GM12878 (cell line): Measurements from ENCODE around the gene STXBP5. TPM values are rescaled to one million over a fixed set of nuclear protein-coding genes. Genes with fewer than 3 reads are reported as not detected.

Experiments
- ATAC-seq: fragments of 200-7000 bp; cut with Tn5 transposase; 3 replicates; pipeline ENCODE4 v1.9.1; 2020; ENCODE audit warnings: mild to moderate bottlenecking, moderate library complexity
- BruUV-seq: library from RNA; stranded (reverse); fragments of 400-500 nt; replicated peaks from 2 replicates; lab custom pipeline; 2021; lab: Mats Ljungman, UMichigan
- CTCF ChIA-PET: fragments of 300-600 bp; sonication (Branson Sonifier 250); formaldehyde crosslinking; extraction: SDS; loops from one replicate; lab custom pipeline; 2021; ENCODE audit warnings: inconsistent platforms; lab: Yijun Ruan, JAX
- POLR2A ChIA-PET: fragments of 350-600 bp; formaldehyde crosslinking; extraction: SDS; loops from one replicate; lab custom pipeline; 2021; ENCODE audit warnings: inconsistent platforms; lab: Charles Lee
- RAD21 ChIA-PET: fragments of 300-600 bp; sonication (Branson Sonifier 250); formaldehyde crosslinking; loops from one replicate; lab custom pipeline; 2023; ENCODE audit warnings: antibody characterized with exemption; ENCODE audit not compliant: unreplicated experiment; lab: Charles Lee
- SMC1A ChIA-PET: fragments of 300-600 bp; sonication (Branson Sonifier 250); formaldehyde crosslinking; loops from one replicate; lab custom pipeline; 2023; ENCODE audit not compliant: unreplicated experiment, uncharacterized antibody; lab: Charles Lee
- DNase-seq: peaks from one replicate; pipeline ENCODE4 v3.0.0-alpha.2; 2011; ENCODE audit warnings: low read depth, low spot score
- FAIRE-seq: peaks from 3 replicates; lab custom pipeline; 2011; peaks lifted over from hg19 to GRCh38; lab: Jason Lieb, UNC
- H2AFZ ChIP-seq: 2 replicates; pipeline ENCODE4 v1.6.0; 2011; ENCODE audit warnings: low read depth, low read length, control low read depth; ENCODE audit not compliant: control insufficient read depth
- H3K27ac ChIP-seq: 2 replicates; pipeline ENCODE4 v1.5.1; 2011; ENCODE audit warnings: control low read depth; ENCODE audit not compliant: control insufficient read depth, insufficient read depth
- H3K27me3 ChIP-seq, 2 experiments: replicated peaks in 1 of 2; 2 replicates each; pipeline versions ENCODE4 v1.6.0 to v1.6.1; 2011; ENCODE audit warnings: low read length in 1 of 2; ENCODE audit not compliant: control insufficient read depth in 2 of 2, insufficient read depth in 2 of 2
- H3K36me3 ChIP-seq, 2 experiments: 2 replicates each; pipeline ENCODE4 v1.5.1; 2011; ENCODE audit warnings: low read length in 1 of 2; ENCODE audit not compliant: control insufficient read depth in 2 of 2, insufficient read depth in 2 of 2
- H3K4me1 ChIP-seq: 2 replicates; pipeline ENCODE4 v1.6.1; 2011; ENCODE audit warnings: mild to moderate bottlenecking, low read length, moderate library complexity, mixed read lengths; ENCODE audit not compliant: control insufficient read depth, insufficient read depth
- H3K4me2 ChIP-seq: 2 replicates; pipeline ENCODE4 v1.6.0; 2011; ENCODE audit warnings: control low read depth; ENCODE audit not compliant: control insufficient read depth, insufficient read depth
- H3K4me3 ChIP-seq: fragments of 200-600 bp; sonication (generic); 2 replicates; pipeline ENCODE4 v1.5.1; 2016
- H3K79me2 ChIP-seq: 2 replicates; pipeline ENCODE4 v1.6.0; 2011; ENCODE audit warnings: low read length; ENCODE audit not compliant: control insufficient read depth, insufficient read depth
- H3K9ac ChIP-seq: 2 replicates; pipeline ENCODE4 v1.8.0; 2011; ENCODE audit warnings: low read length, control low read depth, mixed read lengths; ENCODE audit not compliant: control insufficient read depth, insufficient read depth
- H3K9me3 ChIP-seq: replicated peaks from 3 replicates; pipeline ENCODE4 v1.5.1; 2011; ENCODE audit warnings: mild to moderate bottlenecking, low read length; ENCODE audit not compliant: control insufficient read depth, insufficient read depth
- H4K20me1 ChIP-seq: 2 replicates; pipeline ENCODE4 v1.6.0; 2011; ENCODE audit not compliant: control insufficient read depth, insufficient read depth
- BHLHE40 ChIP-seq, 2 experiments: fragments of 450-650 bp in 1 of 2; IDR thresholded peaks; 2 replicates each; pipeline ENCODE4 v1.6.1; 2011 to 2017; ENCODE audit warnings: low read depth in 2 of 2, borderline replicate concordance in 1 of 2, improper control_type of control experiment in 1 of 2, low read length in 1 of 2, mild to moderate bottlenecking in 1 of 2
- BRCA1 ChIP-seq: IDR thresholded peaks from 2 replicates; pipeline ENCODE4 v1.6.1; 2011; ENCODE audit warnings: low read depth, low read length, improper control_type of control experiment
- CREB1 ChIP-seq: IDR thresholded peaks from 2 replicates; pipeline ENCODE4 v1.6.1; 2012; ENCODE audit warnings: low read depth, mild to moderate bottlenecking, inconsistent platforms
- EP300 ChIP-seq, 2 experiments: fragments of 150-350 bp in 1 of 2; IDR thresholded peaks; 2 replicates each; pipeline ENCODE4 v1.6.1; 2011 to 2012; ENCODE audit warnings: low read depth in 2 of 2, low read length in 2 of 2, borderline replicate concordance in 1 of 2, improper control_type of control experiment in 1 of 2, inconsistent platforms in 1 of 2; ENCODE audit not compliant: control insufficient read depth in 1 of 2
- FOXM1 ChIP-seq: IDR thresholded peaks from 2 replicates; pipeline ENCODE4 v1.6.1; 2012; ENCODE audit warnings: low read depth, mild to moderate bottlenecking, inconsistent platforms, low read length, moderate library complexity
- LARP7 ChIP-seq: fragments of 450-650 bp; IDR thresholded peaks from 2 replicates; pipeline ENCODE4 v1.6.1; 2017; ENCODE audit warnings: mild to moderate bottlenecking
- NFXL1 ChIP-seq: fragments of 450-650 bp; IDR thresholded peaks from 2 replicates; pipeline ENCODE4 v1.6.1; 2017; ENCODE audit warnings: antibody characterized with exemption, mild to moderate bottlenecking, borderline replicate concordance
- PAX5 ChIP-seq: IDR thresholded peaks from 2 replicates; pipeline ENCODE4 v1.6.1; 2011; ENCODE audit warnings: low read depth, low read length, borderline replicate concordance
- RAD21 ChIP-seq: IDR thresholded peaks from 2 replicates; pipeline ENCODE4 v1.6.1; 2011; ENCODE audit warnings: mild to moderate bottlenecking, low read depth, low read length, moderate library complexity; ENCODE audit not compliant: insufficient read depth
- RCOR1 ChIP-seq: conservative IDR thresholded peaks from 2 replicates; pipeline ENCODE4 v1.6.1; 2012; ENCODE audit warnings: low read depth, low read length, improper control_type of control experiment
- SIN3A ChIP-seq: IDR thresholded peaks from 2 replicates; pipeline ENCODE4 v1.6.1; 2012; ENCODE audit warnings: low read depth, low read length, improper control_type of control experiment
- SMC3 ChIP-seq: IDR thresholded peaks from 2 replicates; pipeline ENCODE4 v1.6.1; 2011; ENCODE audit warnings: low read length, improper control_type of control experiment, borderline replicate concordance
- TCF12 ChIP-seq: IDR thresholded peaks from 2 replicates; pipeline ENCODE4 v1.6.1; 2011; ENCODE audit warnings: low read depth, mild to moderate bottlenecking, low read length
- WRNIP1 ChIP-seq: IDR thresholded peaks from 2 replicates; pipeline ENCODE4 v1.6.1; 2011; ENCODE audit warnings: low read depth, low read length, improper control_type of control experiment, borderline replicate concordance
- ZNF687 ChIP-seq: fragments of 450-650 bp; IDR thresholded peaks from 2 replicates; pipeline ENCODE4 v1.6.1; 2017; ENCODE audit warnings: mild to moderate bottlenecking, moderate library complexity
- ZSCAN29 ChIP-seq: fragments of 450-650 bp; IDR thresholded peaks from 2 replicates; pipeline ENCODE4 v1.6.1; 2017; ENCODE audit warnings: mild to moderate bottlenecking, moderate library complexity
- WGBS: methylation state at CpG from one replicate; pipeline ENCODE4 v1.1.6; 2016; ENCODE audit warnings: low lambda C conversion rate; ENCODE audit not compliant: insufficient replicate concordance, insufficient coverage; ENCODE audit errors: missing lambda C conversion rate; 5-methylcytosine and 5-hydroxymethylcytosine counted together
- in situ Hi-C: fragments of 300-500 bp; cut with MboI; formaldehyde crosslinking; loops from 9 replicates; pipeline ENCODE4 v1.14.3; 2018; ENCODE audit warnings: mixed read lengths
- intact Hi-C: fragments of 100-400 bp; cut with micrococcal nuclease; formaldehyde crosslinking; loops from one replicate; pipeline ENCODE4 v1.14.2; 2022; ENCODE audit not compliant: unreplicated experiment
- polyA plus RNA-seq, 11 experiments: library from polyadenylated mRNA; depleted of rRNA in 4 of 11; unstranded in 6 of 11; stranded (reverse) in 5 of 11; fragments of >200 nt; fragmentation: Nextera tagmentation in 4 of 11; fragmentation: Illumina TruSeq in 1 of 11; extraction: Ambion mirVana in 4 of 11; extraction: Trizol in 1 of 11; gene quantifications; 1 replicate in 1 of 11; 2 replicates in 10 of 11; pipeline versions ENCODE4 v1.2.1 to v1.2.3, GENCODE V29; 2011 to 2016; ENCODE audit warnings: inconsistent platforms in 2 of 11, missing spikeins in 2 of 11, low read depth in 1 of 11
- total RNA-seq, 4 experiments: library from RNA; depleted of rRNA in 3 of 4; stranded (reverse); fragments of >200 nt in 3 of 4; fragmentation: Illumina TruSeq in 1 of 4; extraction: Trizol in 1 of 4; gene quantifications; 2 replicates each; pipeline versions ENCODE4 v1.2.1 to v1.2.3, GENCODE V29; 2013 to 2021
- TF ChIP-seq, protein P1 (sequence below): fragments of 450-650 bp; IDR thresholded peaks from 2 replicates; pipeline ENCODE4 v1.6.1; 2017; ENCODE audit warnings: borderline replicate concordance
- TF ChIP-seq, protein P2 (sequence below): fragments of 150-350 bp; IDR thresholded peaks from 2 replicates; pipeline ENCODE4 v1.6.1; 2014; ENCODE audit warnings: mild to moderate bottlenecking, low read depth, low read length

STXBP5 gene
- total and polyA plus RNA-seq, 10 of the 15 experiments (the other 5 are each of a cell fraction or from before 2014, with no cell fraction given) = 1.4 to 13.2 (median 8.4) TPM

DNA sequence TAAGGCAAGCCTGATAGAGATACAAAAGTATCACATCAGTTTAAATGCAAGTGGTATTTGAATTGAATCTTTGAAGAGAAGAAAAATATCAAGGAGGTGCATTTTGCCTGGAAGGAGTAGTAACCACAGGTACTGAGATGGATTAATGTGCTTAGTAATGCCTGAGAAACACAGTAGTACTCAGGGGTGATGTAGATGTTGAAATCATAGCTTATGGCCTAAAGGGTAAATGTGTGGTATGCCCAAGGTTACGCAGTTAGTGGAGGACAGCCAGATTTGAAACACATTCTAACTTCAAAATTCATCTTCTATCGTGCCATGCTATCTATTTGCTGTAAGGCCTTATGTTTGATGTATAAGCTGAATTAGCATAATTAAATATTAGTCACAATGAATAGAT is 55.9 kb downstream of the STXBP5 start (continued):
- TF ChIP-seq LARP7 = no peak
- no peak for TF ChIP-seq BRCA1
- no peak for TF ChIP-seq TCF12
- no peak for TF ChIP-seq RCOR1
- TF ChIP-seq BHLHE40 (IDR thresholded peaks at IDR 0.05; ENCODE audit: borderline replicate concordance in 1 of 2, low read depth in 2 of 2, low read length in 1 of 2) = no peak
- no peak for TF ChIP-seq EP300 (IDR thresholded peaks at IDR 0.05; ENCODE audit: borderline replicate concordance in 1 of 2, control insufficient read depth in 1 of 2, low read depth in 2 of 2, low read length in 2 of 2)
- TF ChIP-seq, protein P1, sequence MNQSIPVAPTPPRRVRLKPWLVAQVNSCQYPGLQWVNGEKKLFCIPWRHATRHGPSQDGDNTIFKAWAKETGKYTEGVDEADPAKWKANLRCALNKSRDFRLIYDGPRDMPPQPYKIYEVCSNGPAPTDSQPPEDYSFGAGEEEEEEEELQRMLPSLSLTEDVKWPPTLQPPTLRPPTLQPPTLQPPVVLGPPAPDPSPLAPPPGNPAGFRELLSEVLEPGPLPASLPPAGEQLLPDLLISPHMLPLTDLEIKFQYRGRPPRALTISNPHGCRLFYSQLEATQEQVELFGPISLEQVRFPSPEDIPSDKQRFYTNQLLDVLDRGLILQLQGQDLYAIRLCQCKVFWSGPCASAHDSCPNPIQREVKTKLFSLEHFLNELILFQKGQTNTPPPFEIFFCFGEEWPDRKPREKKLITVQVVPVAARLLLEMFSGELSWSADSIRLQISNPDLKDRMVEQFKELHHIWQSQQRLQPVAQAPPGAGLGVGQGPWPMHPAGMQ = no peak
- no peak for TF ChIP-seq WRNIP1

- 38% methylated on average over 1 of the region's 1 CpG for WGBS
- SMC1A ChIA-PET = interaction anchor here (0.9 kb wide), 1 partner anchor 10 kb away, joined by 3 read pairs; no protein-coding TSS in a partner anchor
- TF ChIP-seq ZSCAN29 (no peak), NFXL1 (no peak), RAD21 (no peak), SIN3A (no peak), PAX5 (no peak), FOXM1 (no peak), ZNF687 (no peak), CREB1 (no peak), SMC3 (no peak)
- TF ChIP-seq, protein P2, sequence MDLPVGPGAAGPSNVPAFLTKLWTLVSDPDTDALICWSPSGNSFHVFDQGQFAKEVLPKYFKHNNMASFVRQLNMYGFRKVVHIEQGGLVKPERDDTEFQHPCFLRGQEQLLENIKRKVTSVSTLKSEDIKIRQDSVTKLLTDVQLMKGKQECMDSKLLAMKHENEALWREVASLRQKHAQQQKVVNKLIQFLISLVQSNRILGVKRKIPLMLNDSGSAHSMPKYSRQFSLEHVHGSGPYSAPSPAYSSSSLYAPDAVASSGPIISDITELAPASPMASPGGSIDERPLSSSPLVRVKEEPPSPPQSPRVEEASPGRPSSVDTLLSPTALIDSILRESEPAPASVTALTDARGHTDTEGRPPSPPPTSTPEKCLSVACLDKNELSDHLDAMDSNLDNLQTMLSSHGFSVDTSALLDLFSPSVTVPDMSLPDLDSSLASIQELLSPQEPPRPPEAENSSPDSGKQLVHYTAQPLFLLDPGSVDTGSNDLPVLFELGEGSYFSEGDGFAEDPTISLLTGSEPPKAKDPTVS = no peak
Measured at GRCh38 chr6:147262946-147263345, 58.7 kb downstream of the STXBP5 start.

More at GRCh38 chr6:147262946-147263345, 58.7 kb downstream of the STXBP5 start:
- Histone ChIP-seq H4K20me1 (no peaks in the 10 kb centered on the region), H3K27me3 (no peaks in the 10 kb centered on the region), H3K27ac (no peak overlapping the region), H3K36me3 (0 out of 4 replicates have a peak, but pooled peaks cover 0 to under 1% of the 10 kb centered on the region in 2 experiments), H2AFZ (no peak overlapping the region), H3K4me2 (no peak overlapping the region), H3K79me2 (no peaks in the 10 kb centered on the region), H3K9ac (no peak overlapping the region), H3K4me1 (no peaks in the 10 kb centered on the region), H3K9me3 (no peaks in the 10 kb centered on the region), H3K4me3 (no peak overlapping the region)
- ChIA-PET CTCF (interaction anchor here (1.1 kb wide), 1 partner anchor 12 kb away, joined by 3 read pairs; no protein-coding TSS in a partner anchor), POLR2A (no interaction called here), RAD21 (no interaction called here)
- intact Hi-C loops (no loop called here), in situ Hi-C loops (no loop called here)
- no peak for ATAC-seq
- no TSS peak for BruUV-seq
- no peak for DNase-seq
- no peak for FAIRE-seq
